Testis (tissue), 2 donors: ENCODE data around the gene TMEM236.

Experiments
- CTCF ChIP-seq, 3 experiments: fragments of 450-650 bp in 2 of 3; fragments of 200-600 bp in 1 of 3; sonication (generic) in 1 of 3; IDR thresholded peaks; one replicate each; pipeline ENCODE4 v1.5.1; 2016 to 2019; ENCODE audit warnings: antibody characterized with exemption in 3 of 3, mild to moderate bottlenecking in 2 of 3, moderate library complexity in 1 of 3
- POLR2A ChIP-seq: fragments of 450-650 bp; IDR thresholded peaks from one replicate; pipeline ENCODE4 v1.6.1; 2017; ENCODE audit warnings: antibody characterized with exemption, mild to moderate bottlenecking, moderate library complexity

DNA sequence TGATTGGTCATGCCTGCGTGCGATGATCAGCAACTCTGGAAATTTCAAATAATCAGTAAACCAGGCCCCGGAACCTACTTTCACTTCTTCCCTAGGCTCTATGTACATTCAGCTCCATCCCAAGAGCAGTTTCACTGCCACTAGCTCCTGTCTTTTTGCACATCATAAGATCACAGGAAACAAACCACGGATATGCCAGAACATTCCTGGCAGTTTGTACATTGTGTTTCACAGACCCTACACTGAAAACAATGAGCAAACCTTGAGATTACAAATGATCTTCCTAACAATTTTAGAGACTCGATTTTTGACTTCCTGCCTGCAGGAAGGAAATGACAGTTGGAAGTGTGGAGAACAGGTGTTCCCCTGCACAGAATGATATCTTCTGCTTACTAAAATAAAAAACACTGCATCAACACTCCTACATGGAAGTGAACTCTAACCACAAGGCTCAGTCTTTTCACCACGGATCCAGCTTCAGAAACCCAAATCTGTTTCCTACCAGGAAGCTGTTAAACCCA lies 7.6 kb upstream of the TMEM236 start:
- TF ChIP-seq CTCF (IDR thresholded peaks at IDR 0.05) (no peak), POLR2A (no peak)
